ENCODE data around the gene AOPEP. TPM values are rescaled to one million over a fixed set of nuclear protein-coding genes. Genes with fewer than 3 reads are reported as not detected.

AOPEP gene
- total and polyA plus RNA-seq, 2 donors (not counting 3 experiments of a cell fraction or from before 2014, with no cell fraction given) = 20.2 to 41.6 TPM

DNA sequence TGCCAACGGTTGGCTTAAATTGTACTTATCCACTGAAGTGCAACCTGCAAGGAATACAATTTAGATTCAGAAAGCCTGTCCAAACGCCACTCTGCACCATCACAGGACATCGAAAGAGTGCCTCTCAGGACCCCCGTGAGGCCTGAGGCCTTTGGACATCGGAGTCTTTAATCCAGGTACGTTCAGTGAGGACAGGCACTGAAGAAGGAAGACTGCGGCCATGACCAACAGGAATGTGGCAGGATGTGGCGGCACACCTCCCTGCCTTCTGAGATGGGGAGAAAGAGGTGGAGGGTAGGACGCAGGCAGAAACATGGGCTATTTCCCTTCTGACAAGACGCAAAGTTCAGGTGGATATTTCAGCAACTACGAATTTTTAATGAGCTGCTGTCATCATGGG, 385.2 kb downstream of the AOPEP start:
- DNase-seq (ENCODE audit: low read depth, low spot score) (no peak), FAIRE-seq (no peak)
- intact Hi-C loops (cut with micrococcal nuclease) (no loop called here), dilution Hi-C loops (cut with MboI; ENCODE audit: extremely low pct_ligation_motif_present, low sequenced_read_pairs) (no loop called here)
- H3K27me3 ChIP-seq (ENCODE audit: control insufficient read depth in 2 of 2, insufficient read depth in 2 of 2, low read length in 2 of 2) = no peaks in the 10 kb centered on the region
- no peaks in the 10 kb centered on the region for H4K20me1 ChIP-seq (replicated peaks; ENCODE audit: control insufficient read depth, extremely low read depth, insufficient read depth, low read length)
- no peak for TF ChIP-seq POLR2AphosphoS5 (IDR thresholded peaks at IDR 0.05; ENCODE audit: insufficient read depth, low read depth, low read length)
- TF ChIP-seq GATA2 (IDR thresholded peaks at IDR 0.05; ENCODE audit: insufficient read depth, insufficient read length, low read depth, low read length) = no peak
- TF ChIP-seq EZH2 (IDR thresholded peaks at IDR 0.05; ENCODE audit: borderline replicate concordance, low read depth, low read length, severe bottlenecking) = no peak
- no peak for TF ChIP-seq CTCF (IDR thresholded peaks at IDR 0.05; ENCODE audit: extremely low read depth in 1 of 2, insufficient read depth in 1 of 2, low read depth in 1 of 2, low read length in 2 of 2)
- no peak for TF ChIP-seq MAX (IDR thresholded peaks at IDR 0.05; ENCODE audit: insufficient read depth, insufficient read length)
- no peak for TF ChIP-seq FOS (IDR thresholded peaks at IDR 0.05; ENCODE audit: borderline replicate concordance, insufficient read depth, low read length)
- TF ChIP-seq JUN (IDR thresholded peaks at IDR 0.05; ENCODE audit: borderline replicate concordance, insufficient read depth, insufficient read length, low read depth) = no peak
- TF ChIP-seq MYC (IDR thresholded peaks at IDR 0.05; ENCODE audit: low read depth, low read length) = no peak
- no peak for TF ChIP-seq POLR2A (IDR thresholded peaks at IDR 0.05; ENCODE audit: low read depth, low read length)
- no peak overlapping the region for H3K4me2 ChIP-seq (ENCODE audit: insufficient read depth, low read length)
- no TSS peak for BruUV-seq (replicated peaks)
- ChIA-PET CTCF (interaction anchor here (0.8 to 1.3 kb wide), 2 partner anchors 13 to 329 kb away, joined by 3 to 4 read pairs; no protein-coding TSS in a partner anchor), POLR2A (no interaction called here)
- H3K79me2 ChIP-seq (ENCODE audit: control insufficient read depth, insufficient read depth, low read length) = no peaks in the 10 kb centered on the region
- H2AFZ ChIP-seq (ENCODE audit: low read depth, low read length) = no peak overlapping the region
- H3K36me3 ChIP-seq (ENCODE audit: control insufficient read depth in 2 of 2, extremely low read depth in 1 of 2, insufficient read depth in 2 of 2, low read length in 2 of 2) = peaks cover 2 to 3% of the 10 kb centered on the region in 2 experiments
- H3K4me1 ChIP-seq (ENCODE audit: control insufficient read depth, extremely low read depth, insufficient read depth, low read length) = peaks cover 5% of the 10 kb centered on the region
- no peaks in the 10 kb centered on the region for H3K9me3 ChIP-seq (replicated peaks; ENCODE audit: control insufficient read depth, insufficient read depth, low read length)
- no peak overlapping the region for H3K27ac ChIP-seq (ENCODE audit: insufficient read depth, low read depth, low read length)
- no peaks in the 10 kb centered on the region for H3K9me1 ChIP-seq (replicated peaks; ENCODE audit: control insufficient read depth, extremely low read depth, insufficient read depth, low read length)
- no peak overlapping the region for H3K9ac ChIP-seq (replicated peaks; ENCODE audit: extremely low read depth, insufficient read depth, low read length)
- H3K4me3 ChIP-seq (replicated peaks in 1 of 3; ENCODE audit: insufficient read depth in 1 of 3, low read depth in 1 of 3, low read length in 3 of 3) = no peak overlapping the region

Measured in endothelial cell of umbilical vein (primary cell).